Mesothelial cell of epicardium (in vitro differentiated cells): ENCODE data around the gene TRAF3. TPM values are rescaled to one million over a fixed set of nuclear protein-coding genes. Genes with fewer than 3 reads are reported as not detected.

Experiments used
- DNase-seq, 2 experiments: peaks; one replicate each; pipeline ENCODE4 v3.0.0; 2021; ENCODE audit warnings: low spot score in 2 of 2; ENCODE audit not compliant: unreplicated experiment in 2 of 2
- H3K27ac Mint-ChIP-seq: 2 replicates; pipeline ENCODE4 v1.8.0; 2021; ENCODE audit warnings: mixed read lengths
- H3K27me3 Mint-ChIP-seq: 2 replicates; pipeline ENCODE4 v1.8.0; 2021; ENCODE audit warnings: low read depth, mixed read lengths
- H3K36me3 Mint-ChIP-seq: 2 replicates; pipeline ENCODE4 v1.8.0; 2021; ENCODE audit warnings: mixed read lengths
- H3K4me1 Mint-ChIP-seq: 2 replicates; pipeline ENCODE4 v1.8.0; 2021; ENCODE audit warnings: mixed read lengths
- H3K4me3 Mint-ChIP-seq: 2 replicates; pipeline ENCODE4 v1.8.0; 2021; ENCODE audit warnings: mild to moderate bottlenecking, moderate library complexity, mixed read lengths
- H3K9me3 Mint-ChIP-seq: 2 replicates; pipeline ENCODE4 v1.8.0; 2021; ENCODE audit warnings: mixed read lengths
- CTCF ChIP-seq: fragments of 200-600 bp; sonication (generic); IDR thresholded peaks from one replicate; pipeline ENCODE4 v1.5.0; 2021; ENCODE audit warnings: antibody characterized with exemption; ENCODE audit not compliant: unreplicated experiment
- total RNA-seq: library from RNA; stranded (reverse); gene quantifications from 3 replicates; pipeline ENCODE4 v1.2.1, GENCODE V29; 2021

Gene TRAF3
- total RNA-seq, 1 donor from 2014 or later: 26.4 TPM

- no peaks in the 10 kb centered on the region for H3K9me3 Mint-ChIP-seq
- peaks cover 9% of the 10 kb centered on the region for H3K4me1 Mint-ChIP-seq
- no peak for TF ChIP-seq CTCF
- no peak for DNase-seq
- H3K36me3 Mint-ChIP-seq: no peaks in the 10 kb centered on the region
- no peaks in the 10 kb centered on the region for H3K27me3 Mint-ChIP-seq
- no peak overlapping the region for H3K27ac Mint-ChIP-seq
- H3K4me3 Mint-ChIP-seq: no peak overlapping the region
These were observed 19.6 kb upstream of the TRAF3 start for GRCh38 chr14:102757646-102758045.

- H3K27me3 Mint-ChIP-seq: no peaks in the 10 kb centered on the region
- no peak overlapping the region for H3K4me3 Mint-ChIP-seq
- H3K27ac Mint-ChIP-seq: no peak overlapping the region
- H3K9me3 Mint-ChIP-seq: no peaks in the 10 kb centered on the region
- H3K4me1 Mint-ChIP-seq: peaks cover 9% of the 10 kb centered on the region
- TF ChIP-seq CTCF: no peak
- no peak for DNase-seq
- H3K36me3 Mint-ChIP-seq: no peaks in the 10 kb centered on the region
These were observed 19.2 kb upstream of the TRAF3 start for GRCh38 chr14:102758087-102758486.

GRCh38 chr14:102759456-102760187 is 17.6 kb upstream of the TRAF3 start:
- H3K36me3 Mint-ChIP-seq: no peaks in the 10 kb centered on the region
- H3K27me3 Mint-ChIP-seq: no peaks in the 10 kb centered on the region

GRCh38 chr14:102760496-102761193 is 16.6 kb upstream of the TRAF3 start:
- DNase-seq: no peak
- Mint-ChIP-seq H3K27me3 (no peaks in the 10 kb centered on the region), H3K27ac (no peak overlapping the region), H3K9me3 (no peaks in the 10 kb centered on the region), H3K4me1 (peaks cover 9% of the 10 kb centered on the region), H3K4me3 (no peak overlapping the region), H3K36me3 (no peaks in the 10 kb centered on the region)
- TF ChIP-seq CTCF: no peak

More at GRCh38 chr14:102759456-102760187, 17.6 kb upstream of the TRAF3 start:
- no peaks in the 10 kb centered on the region for H3K9me3 Mint-ChIP-seq
- no peak overlapping the region for H3K4me3 Mint-ChIP-seq
- no peak for DNase-seq
- H3K27ac Mint-ChIP-seq: no peak overlapping the region
- no peak for TF ChIP-seq CTCF
- H3K4me1 Mint-ChIP-seq: peaks cover 9% of the 10 kb centered on the region

- Mint-ChIP-seq H3K27me3 (no peaks in the 10 kb centered on the region), H3K4me3 (no peak overlapping the region), H3K36me3 (no peaks in the 10 kb centered on the region), H3K27ac (no peak overlapping the region), H3K9me3 (no peaks in the 10 kb centered on the region), H3K4me1 (peaks cover 9% of the 10 kb centered on the region)
- DNase-seq: no peak
- TF ChIP-seq CTCF: no peak
These were observed 16.0 kb upstream of the TRAF3 start for GRCh38 chr14:102761206-102761605.
